H1 (cell line): ENCODE results near the gene SYT13.

Experiments
- CBX5 ChIP-seq: fragments of 300-800, 300-1000 bp; sonication (generic); IDR thresholded peaks from 2 replicates; pipeline ENCODE4 v1.7.1; 2016; ENCODE audit warnings: antibody characterized with exemption, low read length, low read depth
- CEBPB ChIP-seq: IDR thresholded peaks from 2 replicates; pipeline ENCODE4 v1.6.1; 2012; ENCODE audit warnings: low read depth, low read length
- CTCF ChIP-seq, 3 experiments: IDR thresholded peaks; 1 replicate in 2 of 3; 2 replicates in 1 of 3; pipeline versions ENCODE4 v1.5.1 to v1.6.1; 2011; ENCODE audit warnings: low read length in 3 of 3, mild to moderate bottlenecking in 3 of 3, inconsistent platforms in 2 of 3, low read depth in 1 of 3, moderate library complexity in 1 of 3; ENCODE audit not compliant: insufficient read depth in 1 of 3; ENCODE audit errors: control extremely low read depth in 1 of 3
- EP300 ChIP-seq, 2 experiments: IDR thresholded peaks; 1 replicate in 1 of 2; 2 replicates in 1 of 2; pipeline ENCODE4 v1.6.1; 2011 to 2012; ENCODE audit warnings: low read depth in 2 of 2, low read length in 2 of 2, mild to moderate bottlenecking in 2 of 2, borderline replicate concordance in 1 of 2, inconsistent platforms in 1 of 2, moderate library complexity in 1 of 2
- EZH2 ChIP-seq: fragments of 200-600 bp; sonication (generic); IDR thresholded peaks from 2 replicates; pipeline ENCODE4 v1.7.1; 2012; ENCODE audit warnings: low read depth, mild to moderate bottlenecking, moderate library complexity, low read length, inconsistent platforms; ENCODE audit not compliant: severe bottlenecking
- MAFK ChIP-seq: IDR thresholded peaks from 2 replicates; pipeline ENCODE4 v1.6.1; 2012; ENCODE audit warnings: low read depth, mild to moderate bottlenecking, improper control_type of control experiment, low read length
- YY1 ChIP-seq: IDR thresholded peaks from 2 replicates; pipeline ENCODE4 v1.6.1; 2011; ENCODE audit warnings: low read depth, mild to moderate bottlenecking, low read length

- no peak for TF ChIP-seq CTCF (IDR thresholded peaks at IDR 0.05; ENCODE audit: control extremely low read depth in 1 of 3, insufficient read depth in 1 of 3, low read depth in 1 of 3, low read length in 3 of 3)
- no peak for TF ChIP-seq EZH2
- TF ChIP-seq EP300 (IDR thresholded peaks at IDR 0.05; ENCODE audit: borderline replicate concordance in 1 of 2, low read depth in 2 of 2, low read length in 2 of 2): no peak
- no peak for TF ChIP-seq CBX5
- no peak for TF ChIP-seq YY1
- TF ChIP-seq CEBPB: no peak
- TF ChIP-seq MAFK: no peak
Measured at GRCh38 chr11:45305874-45306623, 19.9 kb upstream of the SYT13 start.
